GM12801 (cell line): ENCODE measurements around the gene KCNAB2.

ENCODE experiments used
- CTCF ChIP-seq: IDR thresholded peaks from one replicate; pipeline ENCODE4 v1.5.1; 2011; ENCODE audit warnings: control low read depth; ENCODE audit not compliant: insufficient read length; ENCODE audit errors: extremely low read depth

KCNAB2 gene

GRCh38 chr1:6006882-6007281 lies 38.8 kb upstream of the KCNAB2 start:
- TF ChIP-seq CTCF: no peak

DNA sequence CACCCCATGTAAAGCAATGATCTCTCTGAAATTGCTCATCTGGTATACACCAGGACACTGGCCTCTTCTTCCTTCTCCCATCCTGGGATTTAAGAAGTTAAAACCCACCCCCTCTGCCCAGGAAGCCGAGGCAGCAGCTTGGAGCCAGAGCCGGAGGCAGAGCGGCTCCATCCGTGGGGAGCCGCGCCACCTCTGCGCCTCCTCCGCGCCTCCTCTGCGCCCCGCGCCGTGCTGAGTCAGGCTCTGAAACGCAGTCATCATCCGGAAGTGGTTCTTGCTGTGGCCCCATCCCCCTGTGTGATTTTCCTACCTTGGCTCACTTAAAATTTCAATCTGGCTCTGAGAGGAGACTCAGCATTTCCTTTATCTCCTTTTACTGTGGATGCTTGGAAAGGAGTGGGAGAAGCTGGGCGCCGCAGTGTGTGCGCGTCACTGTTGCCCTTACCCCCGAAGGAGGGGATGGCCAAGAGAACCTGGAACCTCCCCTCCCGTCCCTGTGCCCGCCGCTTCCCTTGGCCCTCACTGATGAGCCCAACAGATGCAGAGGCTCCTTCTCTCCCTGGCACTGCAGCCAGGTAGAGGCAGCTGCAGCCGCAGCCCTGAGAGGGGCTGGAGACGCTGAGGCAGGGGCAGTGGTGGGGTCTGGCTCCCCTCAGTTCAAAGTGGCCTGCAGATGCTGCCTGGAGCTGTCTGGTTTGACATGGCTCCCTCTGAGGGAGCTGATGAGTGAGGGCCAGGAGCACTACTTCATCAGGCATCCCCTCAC lies 38.2 kb upstream of the KCNAB2 start:
- no peak for TF ChIP-seq CTCF

DNA sequence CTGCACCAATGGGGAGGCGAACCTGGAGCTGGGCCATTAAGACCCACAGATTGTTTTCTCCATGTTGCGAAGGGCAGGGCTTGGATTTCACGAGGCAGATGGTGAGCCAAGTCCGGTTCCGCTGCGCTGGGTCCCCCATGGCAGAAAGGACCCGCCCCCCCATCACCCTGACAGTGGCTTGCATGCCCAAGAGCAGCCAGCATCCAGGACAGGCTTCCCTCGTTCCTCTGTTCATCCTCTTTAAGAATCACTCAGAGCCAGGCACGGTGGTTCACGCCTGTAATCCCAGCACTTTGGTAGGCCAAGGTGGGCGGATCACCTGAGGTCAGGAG lies 37.6 kb upstream of the KCNAB2 start:
- no peak for TF ChIP-seq CTCF

DNA sequence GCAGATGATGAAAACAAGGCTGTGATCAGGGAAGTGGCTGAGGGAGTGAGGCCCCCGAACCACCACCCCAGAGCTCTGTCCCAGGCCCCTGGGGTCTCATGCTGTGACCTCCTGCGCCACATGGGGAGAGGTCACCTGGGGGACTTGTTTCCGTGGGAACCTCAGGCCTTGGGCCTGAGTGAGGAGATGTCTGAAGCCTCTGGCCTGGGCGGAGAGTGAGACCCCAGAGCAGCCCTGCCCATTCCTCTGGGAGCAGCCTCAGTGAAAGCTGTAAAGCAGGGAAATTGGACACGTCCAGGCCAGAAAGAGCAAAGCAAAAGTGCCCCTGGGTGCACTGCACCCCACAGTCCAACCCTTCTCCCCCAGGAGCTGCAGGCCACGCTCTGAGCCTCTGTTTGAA lies 37.0 kb upstream of the KCNAB2 start:
- no peak for TF ChIP-seq CTCF

DNA sequence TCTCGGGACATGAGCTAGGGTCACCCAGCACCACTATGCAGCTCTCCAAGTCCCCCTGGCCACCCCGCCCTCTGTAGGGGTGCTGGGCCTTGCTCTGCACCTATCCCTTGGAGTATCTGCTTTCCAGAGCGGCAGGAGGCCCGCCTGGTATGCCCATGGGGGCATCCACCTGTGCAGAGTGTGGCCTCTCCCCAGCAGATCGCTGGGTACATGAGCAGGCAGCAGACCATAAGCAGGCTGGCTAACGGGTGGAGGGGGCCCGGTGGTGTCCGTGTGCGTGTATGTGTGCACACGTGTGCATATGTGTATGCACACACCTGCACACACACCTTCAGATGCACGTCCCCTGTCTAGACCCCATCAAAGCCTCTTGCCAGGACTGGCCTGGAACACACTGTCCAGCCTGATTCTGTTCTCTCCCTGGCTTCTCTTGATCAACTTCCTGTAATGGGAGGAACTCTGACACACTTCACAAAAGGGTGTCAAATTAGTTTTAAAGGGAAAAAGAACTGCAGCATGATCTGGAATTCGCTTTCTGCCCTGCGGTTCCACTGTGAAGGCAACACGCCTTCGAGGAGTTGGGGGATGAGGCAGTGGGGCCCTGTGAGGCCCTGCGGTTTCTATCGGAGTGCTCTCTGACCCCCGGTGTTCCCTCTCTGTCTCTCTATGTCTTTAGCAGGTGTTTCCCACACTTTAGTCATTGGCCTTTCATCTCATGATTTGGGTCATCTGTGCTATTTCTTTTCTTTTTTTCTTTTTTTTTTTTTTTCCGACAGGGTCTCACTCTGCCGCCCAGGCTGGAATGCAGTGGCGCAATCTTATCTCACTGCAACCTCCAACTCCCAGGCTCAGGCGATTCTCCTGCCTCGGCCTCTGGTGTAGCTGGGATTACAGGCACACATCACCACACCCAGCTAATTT lies 36.3 kb upstream of the KCNAB2 start:
- TF ChIP-seq CTCF: no peak

- no peak for TF ChIP-seq CTCF
Observed at GRCh38 chr1:6010554-6010953, 35.1 kb upstream of the KCNAB2 start.

- no peak for TF ChIP-seq CTCF
Observed at GRCh38 chr1:6011161-6011945, 34.3 kb upstream of the KCNAB2 start.
